ENCODE data around the gene KCP. TPM values are rescaled to one million over a fixed set of nuclear protein-coding genes. Genes with fewer than 3 reads are reported as not detected.

The KCP gene
- total RNA-seq, 1 donor from 2014 or later: 0.11 TPM

DNA sequence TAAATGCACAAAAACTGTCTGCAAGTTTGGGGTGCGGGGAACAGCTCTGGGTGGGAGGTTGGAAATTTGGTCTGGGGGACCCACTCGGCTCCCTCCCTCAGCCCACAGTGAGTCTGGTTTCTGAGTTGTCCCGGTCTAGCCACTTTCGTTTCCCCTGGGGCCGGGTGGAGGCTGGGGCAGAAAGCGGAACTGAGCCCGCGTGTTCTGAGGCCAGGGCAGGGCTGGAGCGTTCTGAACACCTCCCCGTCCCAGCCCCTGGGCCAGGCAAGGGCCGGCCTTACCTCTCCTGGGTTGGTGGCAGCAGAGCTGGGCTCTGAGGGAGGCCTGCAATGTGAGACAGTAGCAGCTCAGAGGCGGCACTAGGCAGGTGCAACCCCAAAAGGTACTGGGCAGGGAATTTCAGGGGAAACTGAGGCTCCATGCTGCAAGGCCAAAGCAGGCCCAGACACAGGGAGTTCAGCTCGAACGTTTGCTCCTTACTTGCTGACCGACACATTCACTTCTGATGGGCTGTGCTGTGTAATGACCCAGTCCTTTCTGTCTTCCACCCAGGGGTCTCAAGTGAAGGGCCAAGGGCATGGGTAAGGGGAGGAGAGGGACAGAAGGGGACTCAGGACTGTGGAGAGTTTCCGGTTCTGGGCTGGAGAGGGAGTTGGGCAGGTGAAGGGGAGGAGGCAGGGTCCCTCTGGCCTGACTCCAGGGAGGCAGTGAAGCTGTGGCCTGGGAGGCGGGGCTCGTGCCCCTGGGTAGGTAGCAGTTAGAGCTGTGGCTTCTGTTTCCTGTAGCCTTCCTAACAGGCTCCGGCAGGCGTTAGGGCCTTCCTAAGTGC lies 30.2 kb upstream of the KCP start:
- intact Hi-C loops (cut with DNase I): no loop called here
- ATAC-seq (ENCODE audit: poor library complexity): peak; percentile 66
- DNase-seq: peak; percentile 81

GRCh38 chr7:128939861-128940410 lies 29.4 kb upstream of the KCP start:
- DNase-seq: no peak
- ATAC-seq (ENCODE audit: poor library complexity): peak; percentile 26
- intact Hi-C loops (cut with DNase I): no loop called here

GRCh38 chr7:128939075-128939860 lies 28.8 kb upstream of the KCP start:
- no peak for DNase-seq
- intact Hi-C loops (cut with DNase I): no loop called here
- peak; percentile 55 for ATAC-seq (ENCODE audit: poor library complexity)

- peak; percentile 45 for ATAC-seq (ENCODE audit: poor library complexity)
- peak; percentile 59 for DNase-seq
- intact Hi-C loops (cut with DNase I): no loop called here
Observed at GRCh38 chr7:128938544-128939074, 28.1 kb upstream of the KCP start.

DNA sequence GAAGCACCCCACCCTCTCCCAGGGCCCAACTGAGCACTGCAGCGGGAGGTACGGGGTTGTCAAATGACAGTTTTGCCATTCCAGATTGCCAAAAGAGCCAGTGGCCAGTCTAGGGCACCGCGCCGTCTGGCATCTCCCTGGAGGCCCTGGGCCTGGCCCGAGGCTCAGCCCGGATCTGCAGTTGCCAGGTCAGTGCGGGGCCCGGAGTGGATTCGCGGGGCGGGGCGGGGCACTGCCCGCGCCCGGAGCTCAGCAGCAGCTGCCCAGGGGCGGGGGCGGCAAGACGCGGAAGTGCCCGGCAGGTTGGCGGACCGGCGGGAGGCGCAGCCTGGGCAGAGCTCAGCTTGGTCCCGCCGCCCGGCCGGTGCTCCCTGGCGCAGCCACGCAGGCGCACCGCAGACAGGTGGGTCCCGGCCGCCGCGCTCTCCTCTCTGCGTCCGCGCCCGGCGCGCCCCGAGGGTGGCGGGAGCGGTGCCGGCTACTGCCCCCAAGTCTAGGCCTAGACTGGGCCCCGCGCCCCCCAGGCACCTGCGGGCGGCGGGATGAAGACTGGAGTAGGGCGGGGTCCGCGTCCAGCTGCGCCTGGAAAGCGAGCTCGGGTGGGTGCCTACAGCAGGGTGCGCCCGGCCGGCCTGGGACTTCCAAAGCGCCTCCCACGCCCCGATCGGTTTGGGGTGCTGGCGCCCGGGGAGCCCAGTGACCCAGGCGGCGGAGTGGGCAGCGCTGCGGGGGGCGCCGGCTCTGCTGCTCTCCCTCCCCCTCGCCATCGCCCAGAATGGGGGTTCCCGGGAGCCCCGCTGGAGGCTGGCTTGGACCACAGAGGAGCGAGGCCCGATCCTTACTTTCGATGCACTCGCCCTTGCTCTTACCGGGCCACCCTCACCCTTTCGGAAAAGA lies 27.4 kb upstream of the KCP start, which contains the start of gene IRF5:
TSS of gene IRF5 (plus strand) at position 281 of the 897 bp plus-strand sequence. CDS start 4,155 bp downstream, outside the sequence.
- intact Hi-C loops (cut with DNase I): no loop called here
- ATAC-seq (ENCODE audit: poor library complexity) (peak; percentile 32), DNase-seq (peak; percentile 76)

GRCh38 chr7:128937271-128937646 lies 26.8 kb upstream of the KCP start:
- DNase-seq: peak; percentile 13
- ATAC-seq (ENCODE audit: poor library complexity): no peak
- intact Hi-C loops (cut with DNase I): no loop called here

DNA sequence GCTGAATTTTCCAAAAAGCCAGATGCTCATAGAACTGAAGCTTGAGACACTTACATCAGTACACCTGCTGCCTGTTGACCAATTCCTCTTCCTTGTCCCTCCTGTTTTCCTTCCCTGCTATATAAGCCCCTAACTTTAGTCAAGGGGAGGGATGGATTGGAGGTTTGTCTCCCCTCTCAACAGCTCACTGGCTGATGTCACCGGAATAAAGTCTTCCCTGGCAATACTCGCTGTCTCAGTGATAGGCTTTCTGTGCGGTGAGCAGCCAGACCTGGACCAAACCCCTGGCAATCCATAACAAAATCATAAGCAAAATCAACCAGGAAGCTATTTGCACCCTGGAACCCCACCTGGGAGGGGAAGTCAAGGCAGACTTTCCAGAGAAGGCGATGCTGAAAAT lies 26.3 kb upstream of the KCP start:
- no peak for ATAC-seq (ENCODE audit: poor library complexity)
- intact Hi-C loops (cut with DNase I): no loop called here
- peak; percentile 10 for DNase-seq

GRCh38 chr7:128935342-128935730 lies 24.8 kb upstream of the KCP start:
- intact Hi-C loops (cut with DNase I): no loop called here
- ATAC-seq (ENCODE audit: poor library complexity): no peak
- peak; percentile 10 for DNase-seq

DNA sequence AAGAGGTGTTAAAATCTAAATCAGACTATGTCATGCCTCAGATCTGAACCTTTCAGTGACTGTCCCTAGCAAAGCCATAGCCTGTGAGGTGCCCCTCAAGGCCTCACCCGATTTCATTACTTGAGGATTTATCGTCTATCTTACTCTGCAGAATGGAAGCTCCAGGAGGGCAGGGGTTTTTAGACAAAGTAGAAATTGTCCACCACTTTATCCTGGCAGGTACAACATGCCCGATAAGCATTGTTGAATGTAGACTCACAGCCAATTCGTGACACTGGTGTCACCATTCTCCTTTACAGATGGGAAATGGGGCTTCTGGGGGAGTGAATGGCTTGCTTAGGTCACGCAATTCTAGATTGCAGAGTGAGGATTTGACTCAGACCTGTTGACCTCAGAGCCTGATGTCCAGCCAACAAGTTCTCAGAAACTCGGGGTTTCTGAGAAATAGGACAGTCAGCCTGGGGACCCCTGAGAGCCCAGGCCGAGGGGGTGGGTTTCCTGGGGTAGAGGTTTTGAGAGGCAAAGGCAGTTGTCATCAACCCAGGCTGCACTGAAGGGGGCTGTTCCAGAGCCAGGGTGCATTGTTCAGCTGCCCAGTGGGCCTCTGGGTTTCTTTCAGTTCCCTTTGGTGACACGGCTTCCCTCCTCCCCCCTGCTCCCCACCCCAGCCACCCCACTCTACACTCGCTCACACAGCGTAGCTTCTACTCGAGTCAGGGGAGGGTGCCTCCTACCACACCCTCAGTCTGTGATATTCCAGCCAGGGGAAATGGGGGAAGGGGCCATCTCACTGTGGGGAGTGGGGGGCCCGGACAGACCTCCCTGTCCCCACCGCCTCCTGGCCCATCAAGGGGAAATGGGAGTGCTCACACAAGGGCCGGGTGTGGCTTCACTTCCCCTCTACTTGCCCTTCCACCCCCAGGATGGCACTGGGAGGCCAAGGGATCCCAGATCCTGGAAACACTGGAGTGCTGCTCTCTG lies 24.1 kb upstream of the KCP start:
- peak; percentile 49 for DNase-seq
- intact Hi-C loops (cut with DNase I): no loop called here
- peak; percentile 42 for ATAC-seq (ENCODE audit: poor library complexity)

DNA sequence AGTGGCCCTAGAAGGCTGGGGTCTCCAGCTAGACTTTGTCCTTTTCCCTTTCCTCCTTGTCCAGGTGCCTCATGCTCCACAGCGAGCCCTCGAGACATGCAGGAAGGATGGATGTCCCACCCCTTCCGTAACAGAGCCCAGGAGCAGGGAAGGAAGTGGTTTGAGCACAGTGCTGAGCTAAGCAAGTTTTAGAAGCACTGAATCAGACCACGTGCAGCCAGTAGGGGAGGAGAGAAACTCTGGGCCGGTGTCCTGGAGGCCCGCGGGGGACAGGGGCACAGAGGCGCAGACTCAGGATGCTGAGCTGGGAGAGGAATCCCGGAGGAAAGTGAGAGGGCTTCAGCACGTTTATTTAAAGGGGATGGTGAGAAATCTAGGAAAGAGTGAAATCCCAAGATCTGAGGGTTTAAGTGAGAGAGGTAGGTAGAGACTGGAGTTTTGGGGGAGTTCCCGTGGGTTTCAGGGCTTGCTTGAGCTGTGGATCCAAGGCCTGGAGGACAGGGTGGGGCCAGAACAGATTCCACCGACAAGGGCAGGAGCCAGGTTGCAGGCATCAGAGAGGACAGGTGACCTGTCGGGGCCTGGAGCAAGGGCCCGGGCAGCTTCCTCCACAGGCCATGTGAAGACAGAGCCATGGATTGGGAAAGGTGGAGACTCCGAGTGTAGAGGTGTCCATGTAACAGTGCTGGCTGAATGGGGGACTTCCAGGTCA lies 22.8 kb upstream of the KCP start:
- DNase-seq (peak; percentile 60), ATAC-seq (ENCODE audit: poor library complexity) (peak; percentile 66)
- intact Hi-C loops (cut with DNase I): no loop called here

- intact Hi-C loops (cut with DNase I): no loop called here
- no peak for DNase-seq
- ATAC-seq (ENCODE audit: poor library complexity): no peak
Observed at GRCh38 chr7:128932862-128933179, 22.3 kb upstream of the KCP start.

DNA sequence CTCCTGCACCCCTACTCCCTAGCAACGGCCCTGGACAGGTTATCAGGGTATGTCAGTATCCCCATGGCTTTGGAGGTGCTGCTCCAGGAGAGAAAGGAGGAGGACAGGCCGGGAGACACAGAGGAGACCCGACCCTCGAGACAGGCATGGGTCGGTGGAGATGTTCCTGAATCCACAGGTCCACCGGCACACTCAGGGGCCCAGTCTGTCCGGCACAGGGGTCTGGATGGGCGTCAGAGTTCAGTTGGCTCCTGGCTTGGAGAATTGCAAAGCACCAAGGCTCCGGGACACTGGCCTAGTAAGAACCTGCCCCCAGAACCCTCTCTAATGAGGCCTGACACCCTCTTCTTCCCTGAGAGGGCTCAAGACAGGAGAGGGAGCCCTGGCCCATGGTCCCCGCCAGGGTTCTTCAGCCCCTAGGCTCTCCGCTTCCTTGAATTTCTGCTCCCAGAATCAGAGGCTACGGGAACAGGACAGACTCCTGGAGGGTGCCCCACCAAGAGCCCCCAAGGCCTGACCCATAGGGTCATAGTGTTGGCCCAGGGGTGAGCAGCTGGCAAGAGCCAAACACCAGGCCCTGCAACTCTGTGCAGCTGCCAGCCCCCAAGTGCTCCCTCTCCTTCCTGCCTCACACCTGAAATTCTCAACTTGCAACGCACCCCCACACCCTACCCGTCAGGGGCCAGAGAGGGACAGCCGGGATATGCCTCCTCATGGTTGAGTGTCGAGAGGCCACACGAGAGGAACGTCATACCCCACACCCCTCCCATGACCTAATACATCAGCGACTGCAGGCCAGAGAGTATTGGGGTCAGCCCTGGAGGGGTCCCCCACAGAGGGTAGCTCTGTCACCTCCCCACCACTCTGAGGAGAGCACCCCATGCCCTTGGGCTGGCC lies 21.7 kb upstream of the KCP start:
- intact Hi-C loops (cut with DNase I): no loop called here
- no peak for ATAC-seq (ENCODE audit: poor library complexity)
- peak; percentile 29 for DNase-seq

DNA sequence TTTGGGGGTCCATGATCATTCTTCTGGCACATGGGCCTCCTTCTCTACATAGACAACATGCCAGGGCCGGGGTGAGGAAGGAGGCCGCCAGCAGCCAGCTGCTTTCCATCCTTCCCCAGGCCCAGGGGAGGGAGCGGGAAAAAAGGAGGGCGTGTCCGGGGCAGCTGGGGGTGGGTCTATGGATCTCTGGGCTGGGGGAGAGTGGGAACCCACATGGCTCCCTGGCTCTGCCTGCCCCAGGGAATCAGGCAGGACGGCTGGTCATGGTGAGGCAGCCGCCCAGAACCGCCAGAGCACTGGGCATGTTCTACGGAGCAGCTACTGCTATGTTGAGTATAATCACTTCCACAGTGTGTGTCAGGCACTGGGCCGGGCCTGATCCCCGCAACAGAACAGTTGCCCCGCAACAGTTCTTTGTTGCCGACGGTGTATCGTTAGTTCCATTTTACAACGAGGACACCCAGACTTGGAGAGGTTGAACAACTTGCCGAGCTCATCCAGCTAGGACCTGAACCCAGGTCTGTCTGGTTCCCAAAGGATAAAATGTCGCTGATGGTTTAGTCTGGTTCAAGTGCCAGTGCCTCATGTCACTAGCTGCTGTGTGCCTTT lies 20.8 kb upstream of the KCP start:
- peak; percentile 37 for DNase-seq
- ATAC-seq (ENCODE audit: poor library complexity): no peak
- intact Hi-C loops (cut with DNase I): no loop called here

DNA sequence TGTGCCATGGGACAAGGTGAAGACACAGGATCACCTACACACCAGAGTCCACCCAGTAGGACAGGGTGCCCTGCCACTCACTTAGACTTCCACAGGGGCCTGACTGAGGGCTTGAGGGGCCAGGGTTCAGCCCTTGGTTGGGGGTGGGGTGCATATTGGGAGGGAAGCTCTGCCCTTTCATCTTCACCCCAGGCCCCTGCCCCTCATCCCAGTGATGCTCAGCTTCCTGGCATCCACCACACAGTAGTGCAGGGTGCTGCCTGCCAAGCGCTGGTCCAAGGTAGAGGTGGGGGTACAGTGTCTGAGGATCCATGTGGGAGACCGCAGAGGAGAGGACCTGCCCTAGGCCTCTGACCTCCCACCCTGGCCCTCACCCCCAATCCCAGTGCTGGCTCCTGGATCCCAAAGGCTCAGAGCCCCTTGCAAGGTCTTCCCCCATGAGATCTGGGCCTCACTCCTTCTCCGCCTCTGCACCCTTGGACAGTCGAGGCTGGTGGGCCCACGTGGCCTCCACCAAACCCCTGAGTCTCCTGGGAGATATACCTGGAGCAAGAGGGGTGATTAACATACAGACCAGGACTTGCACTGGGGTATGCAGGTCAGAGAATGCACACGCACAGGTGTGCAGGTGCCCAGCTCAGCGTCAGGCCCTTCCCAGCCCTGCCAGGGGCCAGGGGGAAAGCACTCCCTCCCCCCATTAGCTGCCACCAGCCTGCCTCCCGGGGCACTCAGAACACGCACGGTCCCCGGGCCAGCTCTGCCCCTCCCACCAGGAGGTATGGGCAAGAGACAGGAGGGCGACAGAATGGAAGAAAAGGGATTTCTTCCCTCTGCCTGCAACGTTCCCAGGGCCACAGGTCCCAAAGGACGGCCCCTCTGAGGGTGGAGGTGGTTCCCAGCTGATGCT lies 18.6 kb upstream of the KCP start:
- intact Hi-C loops (cut with DNase I): no loop called here
- DNase-seq: peak; percentile 22
- no peak for ATAC-seq (ENCODE audit: poor library complexity)
